HG02642 (cell line): ENCODE data around the gene ABCC8.

Source experiments
- ATAC-seq: cut with Tn5 transposase; IDR thresholded peaks from one replicate; pipeline ENCODE4 v1.9.1; 2021; ENCODE audit warnings: mild to moderate bottlenecking; ENCODE audit not compliant: unreplicated experiment, poor library complexity

ABCC8 gene

GRCh38 chr11:17375547-17375946 is 101.1 kb downstream of the ABCC8 start:
- no peak for ATAC-seq

GRCh38 chr11:17371614-17372013 is 105.0 kb downstream of the ABCC8 start:
- ATAC-seq, result no peak

- no peak for ATAC-seq
These were observed 106.9 kb downstream of the ABCC8 start for GRCh38 chr11:17369684-17370243.

DNA sequence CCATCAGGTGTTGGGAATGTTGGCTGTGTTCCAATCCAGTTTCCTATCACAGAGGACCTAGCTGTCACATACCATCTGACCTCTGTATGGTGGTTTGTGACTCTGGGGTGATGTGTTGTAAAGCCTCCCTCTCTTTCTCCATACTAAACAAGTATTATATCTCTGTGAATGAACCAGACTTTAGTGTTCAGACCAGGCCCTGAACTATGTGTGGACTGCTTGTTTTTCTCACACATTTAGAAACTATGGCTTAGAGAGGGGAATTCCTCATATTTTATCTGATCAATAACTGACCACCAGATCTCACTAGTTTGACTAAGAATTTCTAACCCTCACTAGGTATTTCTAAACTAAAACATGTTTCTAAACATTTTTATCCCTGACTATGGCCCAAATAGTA is 107.6 kb downstream of the ABCC8 start:
- ATAC-seq, result no peak

GRCh38 chr11:17368551-17368950 is 108.1 kb downstream of the ABCC8 start:
- ATAC-seq, result no peak

DNA sequence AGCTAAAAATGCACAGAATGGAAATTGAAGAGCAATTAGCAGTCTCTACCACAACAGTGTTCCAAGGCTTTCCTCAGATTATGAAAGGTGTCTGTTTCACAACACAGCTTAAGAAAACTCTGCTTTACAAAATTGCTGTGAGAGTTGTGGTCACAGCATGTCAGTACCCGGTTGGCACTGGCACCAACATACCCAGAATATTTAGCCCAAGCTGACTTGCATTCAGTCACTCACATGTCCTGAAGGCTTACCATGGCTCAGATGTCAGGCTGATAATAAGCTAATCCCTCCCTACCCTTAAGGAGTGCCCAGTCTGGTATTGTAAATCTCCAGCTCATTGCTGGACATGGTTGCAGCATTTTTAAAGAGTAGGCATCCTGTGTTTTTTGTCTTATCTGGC is 110.2 kb downstream of the ABCC8 start:
- ATAC-seq, result no peak

- ATAC-seq, result peak; percentile 41
These were observed 122.0 kb downstream of the ABCC8 start for GRCh38 chr11:17354601-17354991.

GRCh38 chr11:17353821-17354600 is 122.6 kb downstream of the ABCC8 start:
- no peak for ATAC-seq

- ATAC-seq, result peak; percentile 37
These were observed 123.5 kb downstream of the ABCC8 start for GRCh38 chr11:17352950-17353820.

GRCh38 chr11:17351510-17352176 is 125.0 kb downstream of the ABCC8 start, which contains the start of gene NCR3LG1:
NCR3LG1 (plus strand) TSS chr11:17351800; CDS start chr11:17351970, 170 bp downstream.
- ATAC-seq, result peak; percentile 42

- ATAC-seq, result no peak
These were observed 125.5 kb downstream of the ABCC8 start for GRCh38 chr11:17351172-17351509.

- ATAC-seq, result no peak
These were observed 126.0 kb downstream of the ABCC8 start for GRCh38 chr11:17350455-17351171.

GRCh38 chr11:17347676-17348075 is 129.0 kb downstream of the ABCC8 start:
- ATAC-seq, result no peak

DNA sequence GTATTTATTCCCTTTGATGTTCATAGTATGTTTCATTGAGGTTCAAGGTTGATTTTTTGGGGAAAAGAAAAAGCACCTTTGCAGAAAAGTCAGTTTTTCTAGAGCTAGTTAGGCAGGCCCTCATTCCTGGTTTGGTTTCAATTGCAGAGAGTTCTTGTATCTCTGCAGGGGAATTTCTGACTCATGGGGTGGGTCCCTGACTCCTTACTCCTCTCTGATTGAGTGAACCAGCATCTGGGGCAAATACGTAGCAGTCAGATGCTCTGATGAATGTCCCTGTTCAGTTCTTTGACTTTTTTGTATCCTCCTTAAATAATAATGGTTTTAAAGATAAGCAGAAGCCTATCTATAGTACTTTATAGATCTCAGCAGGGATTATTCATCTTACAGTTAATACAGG is 132.7 kb downstream of the ABCC8 start:
- ATAC-seq, result no peak

- ATAC-seq, result no peak
These were observed 133.4 kb downstream of the ABCC8 start for GRCh38 chr11:17343257-17343656.
